GM10266 (cell line): Measurements from ENCODE around the gene STK10.
A peak's percentile ranks its signal among the peaks of the same experiment; 100 is the strongest.

ENCODE experiments used
- DNase-seq: peaks from one replicate; pipeline ENCODE4 v3.0.0; 2012; ENCODE audit errors: extremely low spot score
- CTCF ChIP-seq: IDR thresholded peaks from 2 replicates; pipeline ENCODE4 v1.5.1; 2012; ENCODE audit warnings: mild to moderate bottlenecking, low read depth; ENCODE audit not compliant: control insufficient read depth, insufficient read depth; ENCODE audit errors: missing control alignments

The STK10 gene

DNA sequence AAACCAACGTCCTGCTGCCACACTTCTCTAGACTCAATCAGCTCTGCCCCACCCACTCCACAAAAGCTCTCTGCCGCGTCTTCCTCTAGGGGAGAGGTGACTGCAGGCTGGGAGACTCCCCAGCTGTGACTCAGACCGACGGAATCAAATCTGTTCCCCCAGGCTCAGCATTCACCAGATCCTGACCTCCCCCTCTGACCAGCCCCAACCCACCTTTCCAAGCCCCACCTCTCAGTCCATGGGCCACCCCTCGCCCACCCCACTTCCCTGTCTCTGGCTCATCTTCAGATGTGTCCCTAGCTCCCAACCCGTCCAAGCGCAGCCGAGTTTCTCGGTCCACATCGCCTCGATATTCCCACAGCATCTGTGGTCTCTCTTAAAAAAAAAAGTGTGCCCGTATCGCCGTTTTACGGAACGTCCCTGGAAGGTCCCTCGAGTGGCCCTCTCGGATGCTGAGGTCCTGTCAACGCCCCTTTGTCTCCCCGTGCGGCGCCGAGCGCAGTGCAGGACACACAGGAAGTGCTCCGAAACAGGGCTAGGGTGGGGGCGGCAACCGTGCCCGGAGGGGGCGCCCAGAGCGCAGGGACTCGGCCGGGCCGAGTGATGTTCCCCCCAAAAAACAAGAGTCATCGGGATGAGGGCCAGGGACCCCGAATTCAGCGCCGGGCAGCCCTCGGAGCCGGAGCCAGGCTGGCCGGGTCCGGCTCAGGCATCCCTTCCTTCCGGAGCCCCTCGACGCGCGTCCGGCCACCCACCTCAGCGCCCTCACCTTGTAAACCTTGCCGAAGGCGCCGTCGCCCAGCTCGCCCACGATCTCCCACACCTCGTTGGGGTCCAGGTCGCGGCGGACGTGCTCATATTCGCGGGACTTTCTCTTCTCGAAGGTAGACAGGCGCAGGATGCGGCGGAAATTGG lies 649 bp downstream of the STK10 start:
- no peak for TF ChIP-seq CTCF
- DNase-seq = peak; percentile 75

DNA sequence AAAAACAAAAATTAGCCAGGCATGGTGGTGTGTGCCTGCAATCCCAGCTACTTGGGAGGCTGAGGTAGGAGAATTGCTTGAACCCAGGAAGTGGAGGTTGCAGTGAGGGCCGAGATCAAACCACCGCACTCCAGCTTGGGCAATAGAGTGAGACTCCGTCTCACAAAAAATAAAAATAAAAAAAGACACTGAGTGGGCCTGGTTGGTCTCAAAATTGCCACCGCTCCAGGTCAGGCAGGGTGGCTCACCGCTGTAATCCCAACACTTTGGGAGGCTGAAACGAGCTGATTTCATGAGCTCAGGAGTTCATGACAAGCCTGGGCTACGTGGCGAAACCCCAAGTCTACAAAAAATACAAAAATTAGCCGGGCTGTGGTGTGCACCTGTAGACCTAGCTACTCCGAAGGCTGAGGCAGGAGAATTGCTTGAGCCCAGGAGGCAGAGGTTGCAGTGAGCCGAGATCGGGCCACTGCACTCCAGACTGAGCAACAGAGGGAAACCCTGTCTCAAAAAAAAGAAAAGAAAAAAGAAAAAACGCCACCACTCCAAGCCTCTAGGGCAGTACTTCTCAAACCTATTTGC lies 1.8 kb downstream of the STK10 start:
- no peak for DNase-seq
- TF ChIP-seq CTCF = no peak

- DNase-seq = peak; percentile 44
- no peak for TF ChIP-seq CTCF
Observed at GRCh38 chr5:172185096-172185461, 2.9 kb downstream of the STK10 start.

DNA sequence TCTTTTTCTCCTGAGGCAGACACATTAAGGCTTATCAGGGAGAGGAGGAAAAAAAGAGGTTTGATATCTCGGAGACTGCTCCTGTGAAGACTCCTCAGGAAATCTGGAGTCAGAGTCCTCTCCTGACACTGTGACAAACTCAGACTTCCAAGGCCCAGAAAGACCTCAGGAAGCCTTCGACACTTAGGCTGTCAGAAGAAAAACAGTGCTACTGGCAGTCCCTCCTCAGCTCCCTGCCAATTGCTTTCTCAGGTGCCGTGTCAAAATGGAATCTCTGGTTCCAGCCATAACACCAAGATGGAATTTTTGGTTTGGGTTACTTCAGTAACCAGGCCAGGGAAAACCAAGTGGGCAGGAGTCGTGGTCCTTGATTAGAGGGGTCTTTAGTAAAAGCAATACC lies 4.1 kb downstream of the STK10 start:
- TF ChIP-seq CTCF = no peak
- DNase-seq = no peak

DNA sequence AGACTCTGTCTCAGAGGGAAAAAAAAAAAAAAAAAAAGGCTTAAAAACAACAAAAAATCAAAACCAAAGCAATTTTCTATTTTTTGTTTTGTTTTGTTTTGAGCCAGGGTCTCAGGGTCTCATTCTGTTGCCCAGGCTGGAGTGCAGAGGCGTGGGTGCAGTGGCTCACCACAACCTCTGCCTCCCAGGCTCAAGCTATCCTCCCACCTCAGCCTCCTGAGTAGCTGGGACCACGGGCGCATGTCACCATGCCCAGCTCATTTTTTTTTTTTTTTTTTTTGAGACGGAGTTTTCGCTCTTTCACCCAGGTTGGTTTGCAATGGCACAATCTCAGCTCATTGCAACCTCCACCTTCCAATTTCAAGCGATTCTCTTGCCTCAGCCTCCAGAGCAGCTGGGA lies 5.7 kb downstream of the STK10 start:
- DNase-seq = no peak
- no peak for TF ChIP-seq CTCF

DNA sequence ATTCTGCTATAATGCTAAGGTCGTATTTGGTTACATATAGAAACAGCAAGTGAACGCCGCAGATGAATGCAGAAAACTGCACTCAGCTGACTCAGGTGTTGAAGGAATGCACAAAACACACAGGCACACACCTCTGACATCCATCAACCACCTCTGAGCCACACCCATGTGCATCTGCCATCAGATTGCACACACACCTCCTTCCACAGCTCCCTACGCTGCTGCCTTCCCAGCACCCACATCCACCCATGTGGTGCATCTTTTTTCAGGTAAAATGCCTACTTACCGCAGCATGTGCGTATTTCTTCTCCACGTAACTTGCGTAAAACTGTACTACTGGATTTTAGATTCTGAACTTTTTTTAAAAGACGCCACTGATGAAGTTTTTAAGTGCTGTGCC lies 7.1 kb downstream of the STK10 start:
- TF ChIP-seq CTCF = no peak

More for the DNA sequence above, 7.1 kb downstream of the STK10 start:
- no peak for DNase-seq
